Keratinocyte (primary cell): ENCODE data around the gene TNC. TPM values are rescaled to one million over a fixed set of nuclear protein-coding genes. Genes with fewer than 3 reads are reported as not detected.
A peak's percentile ranks its signal among the peaks of the same experiment; 100 is the strongest.

ENCODE experiments used
- DNase-seq: peaks from one replicate; pipeline ENCODE4 v3.0.0-alpha.2; 2011; ENCODE audit warnings: low read depth, missing footprints, low spot score
- FAIRE-seq: peaks from 2 replicates; lab custom pipeline; 2011; peaks lifted over from hg19 to GRCh38; lab: Jason Lieb, UNC
- H2AFZ ChIP-seq: 2 replicates; pipeline ENCODE4 v1.6.0; 2012; ENCODE audit warnings: low read length, control low read depth, inconsistent platforms; ENCODE audit not compliant: control insufficient read depth
- H3K27ac ChIP-seq: 2 replicates; pipeline ENCODE4 v1.5.1; 2011; ENCODE audit warnings: low read length; ENCODE audit not compliant: control insufficient read depth, insufficient read depth
- H3K27me3 ChIP-seq: 3 replicates; pipeline ENCODE4 v1.6.0; 2011; ENCODE audit warnings: low read length; ENCODE audit not compliant: control insufficient read depth, insufficient read depth; ENCODE audit errors: extremely low read depth
- H3K36me3 ChIP-seq, 2 experiments: 2 replicates in 1 of 2; 3 replicates in 1 of 2; pipeline ENCODE4 v1.5.1; 2011; ENCODE audit warnings: low read length in 2 of 2, mild to moderate bottlenecking in 1 of 2; ENCODE audit not compliant: control insufficient read depth in 2 of 2, insufficient read depth in 2 of 2; ENCODE audit errors: extremely low read depth in 1 of 2
- H3K4me1 ChIP-seq: 3 replicates; pipeline ENCODE4 v1.5.1; 2011; ENCODE audit warnings: low read length; ENCODE audit not compliant: control insufficient read depth, insufficient read depth; ENCODE audit errors: extremely low read depth
- H3K4me2 ChIP-seq: 3 replicates; pipeline ENCODE4 v1.6.0; 2011; ENCODE audit warnings: low read depth, low read length; ENCODE audit not compliant: control insufficient read depth, insufficient read depth; ENCODE audit errors: extremely low read depth
- H3K4me3 ChIP-seq, 3 experiments: fragments of 200-600 bp in 1 of 3; sonication (generic) in 1 of 3; 2 replicates in 2 of 3; 3 replicates in 1 of 3; pipeline ENCODE4 v1.5.1; 2011 to 2016; ENCODE audit warnings: low read length in 3 of 3, mild to moderate bottlenecking in 3 of 3, control low read depth in 2 of 3, inconsistent platforms in 1 of 3, low read depth in 1 of 3, mixed read lengths in 1 of 3, mixed run types in 1 of 3, moderate library complexity in 1 of 3; ENCODE audit not compliant: control insufficient read depth in 2 of 3, insufficient read depth in 2 of 3; ENCODE audit errors: extremely low read depth in 1 of 3
- H3K79me2 ChIP-seq: 2 replicates; pipeline ENCODE4 v1.6.0; 2012; ENCODE audit warnings: low read length; ENCODE audit not compliant: control insufficient read depth, insufficient read depth
- H3K9ac ChIP-seq: 3 replicates; pipeline ENCODE4 v1.6.0; 2011; ENCODE audit warnings: low read length; ENCODE audit not compliant: control insufficient read depth, insufficient read depth; ENCODE audit errors: extremely low read depth
- H3K9me1 ChIP-seq: 3 replicates; pipeline ENCODE4 v1.6.0; 2011; ENCODE audit warnings: low read length; ENCODE audit not compliant: control insufficient read depth, insufficient read depth; ENCODE audit errors: extremely low read depth
- H3K9me3 ChIP-seq: 2 replicates; pipeline ENCODE4 v1.5.1; 2012; ENCODE audit warnings: low read depth, low read length; ENCODE audit not compliant: control insufficient read depth
- H4K20me1 ChIP-seq: 3 replicates; pipeline ENCODE4 v1.6.0; 2011; ENCODE audit warnings: low read length; ENCODE audit not compliant: control insufficient read depth, insufficient read depth; ENCODE audit errors: extremely low read depth
- EZH2 ChIP-seq: IDR thresholded peaks from one replicate; pipeline ENCODE4 v1.6.1; 2012; ENCODE audit warnings: inconsistent platforms, mild to moderate bottlenecking, low read length, moderate library complexity
- dilution Hi-C: fragments of 300-500 bp; cut with MboI; formaldehyde crosslinking; loops from one replicate; pipeline ENCODE4 v1.7.0; 2020; ENCODE audit warnings: low sequenced_read_pairs; ENCODE audit not compliant: extremely low pct_ligation_motif_present
- polyA plus RNA-seq, 5 experiments: library from polyadenylated mRNA; depleted of rRNA in 3 of 5; stranded (reverse) in 3 of 5; stranded (forward) in 1 of 5; unstranded in 1 of 5; fragments of >200 nt; gene quantifications; 1 replicate in 1 of 5; 2 replicates in 3 of 5; 3 replicates in 1 of 5; pipeline versions ENCODE4 v1.2.1 to v1.2.3, GENCODE V29; 2011 to 2012; ENCODE audit warnings: missing spikeins in 2 of 5, low read depth in 1 of 5, low replicate concordance in 1 of 5
- TF ChIP-seq, protein P1 (sequence below), 3 experiments: IDR thresholded peaks in 1 of 3; conservative IDR thresholded peaks in 1 of 3; optimal IDR thresholded peaks in 1 of 3; 2 replicates in 2 of 3; 3 replicates in 1 of 3; pipeline versions ENCODE3 to v1.5.1; 2011; ENCODE audit warnings: low read length in 3 of 3, mild to moderate bottlenecking in 3 of 3, moderate library complexity in 2 of 3, control low read depth in 1 of 3, inconsistent platforms in 1 of 3; ENCODE audit not compliant: insufficient read depth in 2 of 3; ENCODE audit errors: extremely low read depth in 1 of 3

The TNC gene
- polyA plus RNA-seq, 1 donor (not counting 4 experiments of a cell fraction or from before 2014, with no cell fraction given), result 58.7 TPM

GRCh38 chr9:115107701-115108100, 10.3 kb downstream of the TNC start:
- H3K4me3 ChIP-seq, result no peak overlapping the region
- FAIRE-seq (peak; percentile 29), DNase-seq (no peak)
- TF ChIP-seq EZH2, result no peak
- TF ChIP-seq, protein P1, sequence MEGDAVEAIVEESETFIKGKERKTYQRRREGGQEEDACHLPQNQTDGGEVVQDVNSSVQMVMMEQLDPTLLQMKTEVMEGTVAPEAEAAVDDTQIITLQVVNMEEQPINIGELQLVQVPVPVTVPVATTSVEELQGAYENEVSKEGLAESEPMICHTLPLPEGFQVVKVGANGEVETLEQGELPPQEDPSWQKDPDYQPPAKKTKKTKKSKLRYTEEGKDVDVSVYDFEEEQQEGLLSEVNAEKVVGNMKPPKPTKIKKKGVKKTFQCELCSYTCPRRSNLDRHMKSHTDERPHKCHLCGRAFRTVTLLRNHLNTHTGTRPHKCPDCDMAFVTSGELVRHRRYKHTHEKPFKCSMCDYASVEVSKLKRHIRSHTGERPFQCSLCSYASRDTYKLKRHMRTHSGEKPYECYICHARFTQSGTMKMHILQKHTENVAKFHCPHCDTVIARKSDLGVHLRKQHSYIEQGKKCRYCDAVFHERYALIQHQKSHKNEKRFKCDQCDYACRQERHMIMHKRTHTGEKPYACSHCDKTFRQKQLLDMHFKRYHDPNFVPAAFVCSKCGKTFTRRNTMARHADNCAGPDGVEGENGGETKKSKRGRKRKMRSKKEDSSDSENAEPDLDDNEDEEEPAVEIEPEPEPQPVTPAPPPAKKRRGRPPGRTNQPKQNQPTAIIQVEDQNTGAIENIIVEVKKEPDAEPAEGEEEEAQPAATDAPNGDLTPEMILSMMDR (optimal IDR thresholded peaks at IDR 0.05 in 1 of 3, IDR thresholded peaks at IDR 0.05 in 1 of 3, conservative IDR thresholded peaks at IDR 0.05 in 1 of 3; ENCODE audit: extremely low read depth in 1 of 3, insufficient read depth in 2 of 3, low read length in 3 of 3), result no peak
- peak overlapping the region; percentile 2 for H3K4me2 ChIP-seq
- H3K79me2 ChIP-seq, result no peaks in the 10 kb centered on the region
- H3K4me1 ChIP-seq, result peaks cover 48% of the 10 kb centered on the region
- H3K9ac ChIP-seq, result no peak overlapping the region
- no peaks in the 10 kb centered on the region for H3K9me3 ChIP-seq
- H4K20me1 ChIP-seq, result no peaks in the 10 kb centered on the region
- H3K36me3 ChIP-seq, result peaks cover 0 to 6% of the 10 kb centered on the region in 2 experiments
- dilution Hi-C loops, result no loop called here
- H3K27me3 ChIP-seq, result no peaks in the 10 kb centered on the region
- H2AFZ ChIP-seq, result no peak overlapping the region
- H3K9me1 ChIP-seq, result no peaks in the 10 kb centered on the region
- no peak overlapping the region for H3K27ac ChIP-seq

DNA sequence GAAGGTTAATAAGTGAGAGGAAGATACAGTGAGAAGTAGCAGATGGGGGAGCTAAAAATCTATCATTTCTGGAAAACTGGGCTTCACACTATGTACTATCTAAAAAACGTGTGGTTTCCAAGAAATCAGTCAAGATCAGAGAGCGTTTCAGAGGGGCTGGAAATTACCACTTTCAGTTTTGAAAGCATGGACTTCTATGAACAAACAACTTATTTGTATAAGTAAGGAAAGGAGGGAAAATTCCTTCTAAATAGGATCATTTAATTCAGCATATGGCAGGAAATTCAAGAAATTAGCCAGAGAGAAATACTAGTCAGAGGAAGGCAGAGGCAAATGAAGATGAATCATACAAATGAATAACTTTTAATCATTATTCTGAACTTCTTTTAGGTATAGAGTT, 11.3 kb downstream of the TNC start:
- Histone ChIP-seq H3K4me2 (peak overlapping the region; percentile 44), H3K27ac (peak overlapping the region; percentile 23), H4K20me1 (no peaks in the 10 kb centered on the region), H3K4me3 (peak overlapping the region in 1 of 3 experiments; percentile 2), H3K27me3 (no peaks in the 10 kb centered on the region), H3K79me2 (no peaks in the 10 kb centered on the region), H3K9me1 (no peaks in the 10 kb centered on the region), H3K9me3 (no peaks in the 10 kb centered on the region), H2AFZ (no peak overlapping the region), H3K4me1 (peaks cover 48% of the 10 kb centered on the region), H3K36me3 (peaks cover 0 to 3% of the 10 kb centered on the region in 2 experiments), H3K9ac (no peak overlapping the region)
- DNase-seq (no peak), FAIRE-seq (peak; percentile 23)
- TF ChIP-seq, protein P1 (optimal IDR thresholded peaks at IDR 0.05 in 1 of 3, IDR thresholded peaks at IDR 0.05 in 1 of 3, conservative IDR thresholded peaks at IDR 0.05 in 1 of 3; ENCODE audit: extremely low read depth in 1 of 3, insufficient read depth in 2 of 3, low read length in 3 of 3), result no peak
- TF ChIP-seq EZH2, result no peak
- dilution Hi-C loops, result no loop called here
